ENCODE measurements around the gene C20orf144.

C20orf144 gene

DNA sequence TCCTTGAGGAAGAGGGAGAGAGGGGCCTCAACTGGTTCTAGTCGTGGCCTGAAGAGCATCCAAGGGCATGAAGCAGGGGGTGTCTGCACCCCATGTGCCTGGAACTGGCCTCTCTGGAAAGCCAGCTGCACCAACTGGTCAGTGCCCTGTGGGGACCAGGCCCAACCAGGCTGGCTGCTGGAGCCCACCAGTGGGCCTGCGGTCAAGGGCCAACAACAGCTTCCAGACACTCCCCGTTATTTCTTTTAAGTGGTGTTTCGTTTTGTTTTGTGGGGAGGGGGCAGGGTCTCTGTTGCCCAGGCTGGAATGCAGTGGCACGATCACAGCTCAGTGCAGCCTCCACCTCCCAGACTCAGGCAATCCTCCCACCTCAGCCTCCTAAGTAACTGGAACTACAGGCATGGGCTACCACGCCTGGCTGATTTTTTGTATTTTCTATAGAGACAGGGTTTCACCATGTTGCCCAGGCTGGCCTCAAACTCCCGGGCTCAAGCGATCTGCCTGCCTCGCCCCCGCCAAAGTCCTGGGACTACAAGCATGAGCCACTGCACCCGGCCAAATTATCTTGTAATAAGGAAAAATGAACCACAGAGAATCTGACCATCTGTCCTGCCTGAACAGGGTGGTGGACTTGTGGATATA is 11.9 kb upstream of the C20orf144 start:
- no peak for DNase-seq (ENCODE audit: low read depth in 2 of 2)

- DNase-seq (ENCODE audit: low read depth in 2 of 2): no peak
These were observed 11.2 kb upstream of the C20orf144 start for GRCh38 chr20:33650753-33651561.

DNA sequence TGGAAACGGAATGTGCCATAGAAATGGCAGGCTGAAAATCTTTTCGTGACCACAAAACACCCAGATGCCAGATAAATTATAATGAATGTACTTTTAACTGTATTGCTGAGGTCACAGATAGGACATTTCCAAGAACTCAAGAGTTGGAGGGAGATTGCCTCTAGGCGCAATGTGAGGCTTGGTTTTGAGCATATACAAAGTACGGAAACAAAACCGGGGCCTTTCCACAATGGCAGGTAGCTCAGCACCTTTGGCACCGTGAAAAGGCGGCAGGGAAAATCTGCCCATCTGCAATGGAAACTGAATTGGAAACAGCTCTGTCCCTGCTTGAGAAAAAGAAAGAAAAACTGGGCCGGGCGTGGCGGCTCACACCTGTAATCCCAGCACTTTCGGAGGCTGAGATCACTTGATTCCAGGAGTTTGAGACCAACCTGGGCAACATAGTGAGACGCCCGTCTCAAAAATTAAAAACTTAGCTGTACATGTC is 10.5 kb upstream of the C20orf144 start:
- DNase-seq (ENCODE audit: low read depth in 2 of 2): no peak

- DNase-seq (ENCODE audit: low read depth in 2 of 2): peak in 1 of 2 experiments; percentile 30
These were observed 8.8 kb upstream of the C20orf144 start for GRCh38 chr20:33653218-33653899.

DNA sequence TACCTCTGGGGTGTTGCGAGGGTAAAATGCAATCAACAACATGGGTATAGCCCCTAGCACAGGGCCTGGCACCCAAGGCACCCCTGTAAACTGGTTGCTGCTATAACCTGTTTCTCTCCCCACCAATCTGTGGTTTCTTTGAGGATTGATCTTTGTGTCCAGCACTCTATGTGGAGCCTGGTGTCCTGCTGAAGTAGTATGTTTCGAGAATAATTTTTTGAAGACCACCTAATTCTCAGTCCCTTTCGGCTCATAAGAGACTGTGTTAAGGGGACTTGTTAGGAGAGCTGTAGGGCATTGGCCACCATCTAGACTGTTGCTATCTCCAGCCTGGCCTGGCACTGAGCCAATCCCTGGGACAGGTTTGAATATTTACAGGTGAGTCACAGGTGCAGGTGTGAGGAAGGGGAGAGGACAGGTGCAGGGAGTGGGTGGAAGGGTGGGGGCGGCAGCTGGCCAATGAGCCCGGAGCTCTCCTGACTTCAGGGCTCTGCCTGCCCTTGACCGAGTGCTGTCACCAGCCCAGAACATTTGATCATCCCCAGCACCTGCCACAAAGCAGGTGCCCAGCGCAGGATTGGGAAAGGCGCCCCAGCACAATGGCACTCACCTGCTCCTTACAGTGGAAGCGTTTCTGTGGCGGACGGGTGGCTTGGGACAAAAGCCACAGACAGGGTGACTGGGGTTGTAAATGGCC is 8.1 kb upstream of the C20orf144 start:
- no peak for DNase-seq (ENCODE audit: low read depth in 2 of 2)

GRCh38 chr20:33654680-33655161 is 7.4 kb upstream of the C20orf144 start:
- no peak for DNase-seq (ENCODE audit: low read depth in 2 of 2)

DNA sequence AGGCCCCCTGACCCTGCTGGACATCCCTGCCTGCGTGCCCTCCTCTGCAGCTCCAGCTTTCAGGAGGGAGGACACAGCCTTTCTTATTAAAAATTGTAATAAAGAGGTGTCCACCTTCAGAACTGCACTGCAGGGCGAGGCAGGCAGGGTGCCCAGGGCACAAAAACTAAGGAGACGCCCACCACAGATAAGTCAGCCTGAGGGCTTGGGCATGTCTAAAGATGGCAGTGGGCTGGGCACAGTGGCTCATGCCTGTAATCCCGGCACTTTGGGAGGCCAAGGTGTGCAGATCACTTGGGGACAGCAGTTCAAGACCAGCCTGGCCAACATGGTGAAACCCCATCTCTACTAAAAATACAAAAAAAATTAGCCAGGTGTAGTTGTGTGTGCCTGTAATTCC is 7.0 kb upstream of the C20orf144 start:
- no peak for DNase-seq (ENCODE audit: low read depth in 2 of 2)

DNA sequence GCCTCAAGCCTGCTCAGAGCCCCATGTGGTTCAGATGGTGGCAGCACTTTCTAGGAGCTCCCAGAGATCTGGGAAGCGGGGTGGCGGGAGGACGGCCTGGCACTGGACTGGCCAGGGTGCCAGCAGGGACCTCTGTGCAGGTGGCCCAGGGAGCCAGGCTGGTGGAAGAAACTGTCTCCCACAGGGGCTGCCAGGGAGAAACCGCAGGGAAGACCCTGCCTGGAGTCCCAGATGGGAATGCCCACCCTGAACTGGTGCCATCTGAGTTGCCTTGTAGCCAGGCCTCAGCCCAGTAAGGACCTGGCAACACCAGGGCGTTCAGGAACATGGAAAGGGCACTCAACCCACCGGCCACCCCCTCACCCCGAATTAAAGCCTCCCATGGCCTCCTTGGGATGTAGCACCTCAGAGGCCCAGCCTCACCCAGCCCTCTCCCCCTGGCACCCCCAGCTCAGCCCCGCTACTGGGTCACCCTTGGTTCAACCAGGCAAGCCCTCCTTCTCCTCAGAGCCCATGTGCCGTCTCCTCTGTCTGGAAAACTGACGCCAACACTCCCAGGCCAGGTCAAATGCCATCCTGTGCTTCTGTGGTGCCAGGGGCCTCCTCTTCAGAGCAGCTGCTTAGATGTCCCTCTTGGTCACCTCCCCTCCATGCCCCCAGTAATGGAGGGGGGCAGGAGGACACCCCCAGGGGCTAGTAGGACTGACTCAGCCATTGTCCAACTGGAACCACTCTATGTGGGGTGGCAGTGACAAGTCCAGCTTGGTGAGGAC is 5.9 kb upstream of the C20orf144 start:
- DNase-seq (ENCODE audit: low read depth in 2 of 2): no peak

DNA sequence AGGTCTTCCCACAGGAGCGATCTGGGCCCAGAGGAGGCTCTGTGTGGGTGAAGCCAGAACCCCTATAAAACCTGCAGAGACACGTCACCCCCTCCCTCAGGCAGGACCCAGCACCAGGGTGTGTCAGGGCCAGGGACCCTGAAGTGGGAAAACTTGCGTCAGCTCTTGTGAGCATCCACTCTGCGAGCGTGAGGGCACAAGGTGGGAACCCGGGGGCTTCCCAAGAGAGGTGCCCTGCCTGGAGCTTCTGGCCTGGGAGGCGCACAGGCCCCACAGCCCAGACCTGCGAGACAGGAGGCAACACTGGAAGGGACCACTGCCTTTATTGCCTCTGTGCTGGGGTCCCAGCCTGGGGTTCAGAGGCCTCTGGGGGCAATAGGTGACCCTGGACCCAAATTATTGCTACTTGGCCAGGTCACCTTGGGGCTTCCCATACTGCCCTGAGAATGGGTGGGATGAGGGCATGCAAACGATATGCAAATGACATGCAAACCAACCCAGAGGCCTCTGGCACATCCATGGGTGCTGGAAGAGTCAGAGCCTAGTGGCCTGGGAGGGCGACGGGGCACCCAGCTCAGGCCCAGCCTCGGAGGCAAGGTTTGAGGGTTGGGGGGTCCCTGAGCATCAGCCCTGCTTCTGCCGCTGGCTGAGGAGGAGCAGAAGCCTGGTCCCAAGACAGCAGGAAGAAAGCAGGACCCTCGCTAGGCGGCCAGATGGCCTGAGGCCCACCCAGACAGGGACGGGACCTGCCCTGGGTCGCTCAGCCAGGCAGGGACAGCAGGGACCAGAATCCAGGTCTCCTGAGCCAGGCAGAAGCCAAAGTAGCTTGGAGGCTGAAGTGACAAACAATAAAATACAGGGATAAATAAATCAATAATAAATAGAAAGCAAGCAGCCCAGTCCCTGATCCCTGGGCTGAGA is 5.1 kb upstream of the C20orf144 start:
- no peak for DNase-seq (ENCODE audit: low read depth in 2 of 2)

GRCh38 chr20:33657704-33658095 is 4.4 kb upstream of the C20orf144 start:
- no peak for DNase-seq (ENCODE audit: low read depth in 2 of 2)

GRCh38 chr20:33658510-33658909 is 3.6 kb upstream of the C20orf144 start:
- no peak for DNase-seq (ENCODE audit: low read depth in 2 of 2)

- no peak for DNase-seq (ENCODE audit: low read depth in 2 of 2)
These were observed 3.2 kb upstream of the C20orf144 start for GRCh38 chr20:33658929-33659328.

DNA sequence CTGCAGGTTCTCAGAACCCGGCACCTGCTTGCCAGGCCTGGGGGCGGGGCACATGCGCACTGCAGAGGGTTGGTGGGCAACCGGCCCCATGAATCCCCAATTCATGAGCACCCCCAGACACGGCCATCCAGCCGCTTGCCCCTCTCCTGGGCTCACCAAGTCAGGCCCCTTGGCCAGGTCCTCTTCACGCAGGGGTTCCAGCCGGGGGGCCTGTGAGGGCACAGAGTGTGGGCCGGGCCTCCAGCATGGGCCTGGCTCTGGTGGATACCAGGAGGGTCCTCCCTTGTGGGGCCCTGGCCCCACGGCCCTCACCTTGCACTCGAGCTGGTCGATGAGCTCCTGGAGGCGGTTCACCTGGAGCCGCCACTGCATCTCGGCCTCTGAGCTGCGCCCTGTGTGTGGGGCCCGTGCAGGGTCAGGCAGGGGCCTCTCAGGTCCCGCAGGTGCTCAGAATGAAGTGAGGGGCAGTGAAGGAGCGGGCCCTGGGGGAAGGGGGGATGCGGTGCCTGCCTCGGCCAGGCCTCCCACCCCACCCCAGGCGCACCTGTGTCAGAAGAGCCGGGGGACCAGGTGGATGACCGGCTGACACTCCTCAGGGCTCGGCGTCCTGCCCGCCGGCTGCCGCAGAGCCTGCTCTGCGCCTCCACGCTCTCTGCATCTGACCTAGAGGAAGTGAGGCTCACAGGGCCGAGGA is 2.6 kb upstream of the C20orf144 start:
- no peak for DNase-seq (ENCODE audit: low read depth in 2 of 2)

DNA sequence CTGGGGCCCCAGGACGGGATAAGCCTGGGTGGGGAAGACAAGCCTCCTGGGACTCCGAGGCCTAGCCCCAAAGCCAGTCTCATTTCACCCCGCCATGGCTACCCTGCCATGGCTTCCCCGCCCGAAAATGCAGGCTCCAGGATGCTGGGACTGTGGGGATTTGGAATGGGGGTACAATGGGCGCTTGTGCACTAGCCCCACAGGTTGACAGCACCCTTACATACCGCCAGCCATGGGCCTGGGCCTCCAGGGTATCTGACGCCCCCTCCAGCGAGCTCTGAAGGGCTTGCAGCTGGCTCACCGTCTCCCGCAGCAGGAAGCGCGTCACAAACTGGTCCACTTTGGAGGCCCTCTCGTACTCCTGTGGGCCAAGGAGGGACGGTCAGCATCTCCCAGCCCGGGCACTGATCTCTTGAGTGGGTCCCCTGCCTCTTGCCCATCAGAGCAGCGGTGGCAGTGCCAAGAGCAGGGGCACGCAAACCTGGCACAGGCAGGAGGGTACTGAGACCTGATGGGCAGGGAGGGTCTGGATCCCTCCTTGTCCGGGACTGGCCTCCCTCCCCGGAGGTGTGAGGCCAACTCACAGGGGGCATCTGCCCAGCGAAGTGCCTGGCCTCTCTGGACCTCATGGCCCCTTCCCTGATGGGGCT is 2.0 kb upstream of the C20orf144 start:
- no peak for DNase-seq (ENCODE audit: low read depth in 2 of 2)

- no peak for DNase-seq (ENCODE audit: low read depth in 2 of 2)
These were observed 1.5 kb upstream of the C20orf144 start for GRCh38 chr20:33660685-33661058.

- peak; percentile 56 to 83 for DNase-seq (ENCODE audit: low read depth in 2 of 2)
These were observed 1.3 kb downstream of the C20orf144 start for GRCh38 chr20:33663161-33664084.

DNA sequence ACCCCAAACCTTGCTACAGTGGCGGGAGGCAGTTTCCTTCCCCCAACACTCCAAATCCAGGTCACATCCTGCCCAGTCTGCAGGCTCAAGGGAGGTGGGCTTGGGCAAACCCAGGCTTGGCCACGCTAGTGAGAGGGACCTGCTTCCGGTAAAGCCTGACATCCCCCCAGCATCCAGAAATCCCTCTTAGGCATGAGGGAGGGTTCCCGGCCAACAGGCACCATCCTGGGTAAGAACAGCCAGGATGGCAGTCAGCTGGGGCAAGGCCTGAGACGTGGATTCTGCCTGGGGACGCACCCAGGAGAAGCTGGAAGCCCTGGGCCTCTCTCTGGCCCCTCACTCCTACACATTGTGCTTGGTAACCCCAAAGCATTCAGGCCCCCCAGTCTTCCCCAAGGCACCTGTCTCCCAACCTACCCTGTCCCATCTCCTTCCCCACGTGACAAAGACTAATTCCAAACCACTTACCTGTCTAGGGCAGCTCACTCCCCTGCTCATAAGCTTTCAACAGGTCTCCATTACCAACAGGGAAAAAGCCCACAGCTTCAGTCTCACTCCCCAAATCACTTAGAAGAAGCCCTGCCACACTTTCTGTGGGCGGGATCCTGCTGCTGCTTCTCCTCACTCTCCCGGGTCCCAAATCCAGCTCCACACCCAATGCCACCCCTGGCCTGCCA is 2.1 kb downstream of the C20orf144 start:
- DNase-seq (ENCODE audit: low read depth in 2 of 2): no peak
